PFSK-1 (cell line): ENCODE data around the gene SP110.

ENCODE experiments used
- FOXP2 ChIP-seq: optimal IDR thresholded peaks from 2 replicates; pipeline ENCODE3; 2011; ENCODE audit warnings: borderline replicate concordance, control low read depth, inconsistent platforms; ENCODE audit not compliant: insufficient read depth; ENCODE audit errors: extremely low read length, extremely low read depth
- POLR2AphosphoS5 ChIP-seq: IDR thresholded peaks from 2 replicates; pipeline ENCODE4 v1.6.1; 2012; ENCODE audit warnings: low read depth, mild to moderate bottlenecking, control low read depth, low read length, moderate library complexity
- SIN3A ChIP-seq: IDR thresholded peaks from 2 replicates; pipeline ENCODE4 v1.6.1; 2012; ENCODE audit warnings: mild to moderate bottlenecking, low read length, moderate library complexity, borderline replicate concordance; ENCODE audit not compliant: insufficient read depth

DNA sequence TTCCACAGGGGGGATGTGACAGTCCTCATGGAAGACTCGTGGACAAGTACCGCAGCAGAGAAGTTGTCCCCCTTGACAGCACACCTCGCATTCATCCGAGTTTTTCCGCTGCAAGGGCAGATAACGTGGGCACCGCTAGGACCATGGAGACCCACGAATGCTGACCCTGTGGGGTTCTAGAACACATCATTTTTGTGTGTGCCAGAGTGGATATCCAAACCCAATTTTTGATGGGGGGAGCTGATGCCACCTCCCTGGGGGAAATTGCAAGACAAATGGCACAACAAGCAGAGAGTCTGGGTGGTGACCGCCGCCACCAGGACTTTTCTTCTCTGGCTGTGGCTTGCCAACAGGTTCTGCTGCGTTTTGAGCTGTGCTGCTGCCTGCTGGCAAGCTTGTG is 46.9 kb downstream of the SP110 start:
- TF ChIP-seq POLR2AphosphoS5 (no peak), SIN3A (no peak), FOXP2 (no peak)
